ENCODE results near the gene HDAC9.

HDAC9 gene

GRCh38 chr7:18821554-18821953 lies 326.0 kb downstream of the HDAC9 start:
- no peaks in the 10 kb centered on the region for H3K36me3 ChIP-seq (ENCODE audit: control insufficient read depth, insufficient read depth, low read length)
- no peak for TF ChIP-seq CTCF (IDR thresholded peaks at IDR 0.05; ENCODE audit: insufficient read depth, low read length, poor library complexity, severe bottlenecking)
- no peaks in the 10 kb centered on the region for H3K27me3 ChIP-seq (replicated peaks; ENCODE audit: control insufficient read depth, insufficient read depth, low read length)
- no peak overlapping the region for H3K4me3 ChIP-seq (replicated peaks; ENCODE audit: low read depth, low read length)
- no peak for DNase-seq (ENCODE audit: extremely low read depth, insufficient read length)

DNA sequence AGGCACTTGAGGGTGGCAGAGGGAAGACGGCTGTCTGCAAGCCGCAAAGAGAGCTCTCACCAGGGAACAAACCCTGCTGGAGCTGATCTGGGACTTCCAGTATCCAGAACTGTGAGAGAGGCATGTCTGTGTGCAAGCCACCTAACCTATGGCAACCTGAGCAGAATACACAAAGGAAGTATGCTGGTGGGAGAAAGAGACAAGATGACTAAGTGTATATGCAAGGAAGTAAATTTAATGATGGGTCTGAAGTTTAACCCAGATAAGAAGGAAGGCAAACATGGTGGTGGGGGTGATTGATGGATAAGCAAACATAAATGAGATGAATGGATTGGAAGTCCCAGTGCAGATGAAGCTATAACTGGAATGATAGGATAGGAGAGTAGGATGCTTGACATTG lies 328.6 kb downstream of the HDAC9 start:
- no peak overlapping the region for H3K4me3 ChIP-seq (replicated peaks; ENCODE audit: low read depth, low read length)
- H3K36me3 ChIP-seq (ENCODE audit: control insufficient read depth, insufficient read depth, low read length): no peaks in the 10 kb centered on the region
- TF ChIP-seq CTCF (IDR thresholded peaks at IDR 0.05; ENCODE audit: insufficient read depth, low read length, poor library complexity, severe bottlenecking): no peak
- no peak for DNase-seq (ENCODE audit: extremely low read depth, insufficient read length)
- no peaks in the 10 kb centered on the region for H3K27me3 ChIP-seq (replicated peaks; ENCODE audit: control insufficient read depth, insufficient read depth, low read length)

- Histone ChIP-seq H3K36me3 (ENCODE audit: control insufficient read depth, insufficient read depth, low read length) (no peaks in the 10 kb centered on the region), H3K27me3 (replicated peaks; ENCODE audit: control insufficient read depth, insufficient read depth, low read length) (no peaks in the 10 kb centered on the region), H3K4me3 (replicated peaks; ENCODE audit: low read depth, low read length) (no peak overlapping the region)
- DNase-seq (ENCODE audit: extremely low read depth, insufficient read length): no peak
- TF ChIP-seq CTCF (IDR thresholded peaks at IDR 0.05; ENCODE audit: insufficient read depth, low read length, poor library complexity, severe bottlenecking): no peak
Measured at GRCh38 chr7:18828260-18828993, 332.9 kb downstream of the HDAC9 start.

DNA sequence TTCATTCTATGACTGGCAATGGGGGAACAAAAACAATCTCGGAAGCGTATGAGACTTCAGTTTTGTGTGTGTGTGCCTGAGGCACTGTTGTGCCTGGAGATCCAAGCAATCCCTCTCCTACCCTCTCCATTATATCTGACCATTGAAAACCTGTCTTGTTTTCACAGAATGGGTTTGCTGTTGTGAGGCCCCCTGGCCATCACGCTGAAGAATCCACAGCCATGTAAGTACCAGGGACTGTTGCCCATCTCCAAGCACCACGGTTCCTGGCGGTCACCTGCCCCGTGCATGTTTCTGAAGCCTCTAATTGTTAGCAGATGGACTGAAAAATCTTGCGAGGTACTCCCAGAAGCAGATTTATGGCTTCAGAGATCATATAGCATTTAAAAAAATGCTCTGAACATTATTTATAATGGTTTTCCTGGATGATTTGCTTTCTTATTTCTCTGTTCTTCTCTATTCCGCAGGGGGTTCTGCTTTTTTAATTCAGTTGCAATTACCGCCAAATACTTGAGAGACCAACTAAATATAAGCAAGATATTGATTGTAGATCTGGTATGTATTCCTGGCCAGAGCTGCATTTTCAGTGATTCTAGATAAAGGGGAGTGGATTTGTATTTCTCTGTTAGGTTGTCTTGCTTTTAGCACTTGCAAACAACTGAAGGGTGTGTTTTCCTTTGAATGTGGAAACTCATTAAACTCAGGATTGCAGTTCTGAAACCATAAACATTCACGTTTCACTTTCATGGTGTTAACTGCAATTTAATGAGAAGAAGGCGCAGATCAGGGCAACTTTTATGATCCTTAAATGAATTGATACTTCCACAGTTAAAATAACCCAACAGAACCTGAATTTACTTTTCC lies 333.7 kb downstream of the HDAC9 start:
- TF ChIP-seq CTCF (IDR thresholded peaks at IDR 0.05; ENCODE audit: insufficient read depth, low read length, poor library complexity, severe bottlenecking): no peak
- Histone ChIP-seq H3K27me3 (replicated peaks; ENCODE audit: control insufficient read depth, insufficient read depth, low read length) (no peaks in the 10 kb centered on the region), H3K4me3 (replicated peaks; ENCODE audit: low read depth, low read length) (no peak overlapping the region), H3K36me3 (ENCODE audit: control insufficient read depth, insufficient read depth, low read length) (no peaks in the 10 kb centered on the region)
- no peak for DNase-seq (ENCODE audit: extremely low read depth, insufficient read length)

GRCh38 chr7:18829858-18830285 lies 334.3 kb downstream of the HDAC9 start:
- Histone ChIP-seq H3K27me3 (replicated peaks; ENCODE audit: control insufficient read depth, insufficient read depth, low read length) (no peaks in the 10 kb centered on the region), H3K36me3 (ENCODE audit: control insufficient read depth, insufficient read depth, low read length) (no peaks in the 10 kb centered on the region), H3K4me3 (replicated peaks; ENCODE audit: low read depth, low read length) (no peak overlapping the region)
- no peak for DNase-seq (ENCODE audit: extremely low read depth, insufficient read length)
- no peak for TF ChIP-seq CTCF (IDR thresholded peaks at IDR 0.05; ENCODE audit: insufficient read depth, low read length, poor library complexity, severe bottlenecking)
